ENCODE data around the gene TNFSF4. TPM values are rescaled to one million over a fixed set of nuclear protein-coding genes. Genes with fewer than 3 reads are reported as not detected.
A peak's percentile ranks its signal among the peaks of the same experiment; 100 is the strongest.

TNFSF4 gene
- 1 to 10 TPM in 3 of 4 donors, not detected in 1; 1.1 to 2.5 (median 1.5) TPM for total RNA-seq

DNA sequence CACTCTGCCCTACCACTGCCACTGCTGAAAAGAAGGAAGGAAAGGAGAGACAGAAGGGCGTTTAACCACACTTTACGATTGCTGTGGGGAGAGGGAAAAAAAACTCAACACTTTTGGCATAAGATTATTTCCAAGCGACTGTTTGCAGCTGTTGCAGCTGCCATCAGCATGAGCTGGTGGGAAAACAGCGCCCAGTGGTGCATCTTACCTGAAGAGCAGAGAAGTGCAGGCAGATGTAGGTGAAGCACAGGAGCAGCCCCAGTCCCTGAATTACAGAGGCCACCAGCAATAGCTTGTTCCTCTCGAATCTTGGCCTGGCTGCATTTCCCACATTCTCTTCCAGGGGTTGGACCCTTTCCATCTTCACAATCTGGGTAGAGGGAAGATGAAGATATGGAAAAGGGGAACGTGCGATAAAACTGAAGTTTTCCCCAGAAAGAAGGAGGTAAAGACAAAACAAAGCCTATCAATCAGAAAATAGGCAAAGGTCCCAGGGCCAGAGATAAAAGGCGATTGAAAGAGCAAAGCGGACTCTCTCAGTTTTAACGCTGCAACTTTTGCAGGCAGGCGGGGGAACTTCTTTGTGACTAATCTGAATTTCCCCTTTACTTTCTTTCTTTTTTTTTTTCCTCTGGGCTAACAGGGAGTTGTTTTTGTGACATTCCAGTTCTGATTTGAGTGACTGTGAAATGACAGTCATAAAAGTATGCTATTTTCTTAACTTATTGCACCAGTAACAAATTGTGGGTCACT, at the start of gene TNFSF4:
Gene TNFSF4, minus strand, starts transcription at position 516 of the 753 bp plus-strand sequence. Its CDS starts 155 bp downstream, at position 361.
- Histone ChIP-seq H3K36me3 (no peaks in the 10 kb centered on the region), H3K9me3 (no peaks in the 10 kb centered on the region), H3K27ac (peak within 1 kb of the TSS; percentile 16 to 39), H3K27me3 (no peaks in the 10 kb centered on the region), H3K4me3 (no peak within 1 kb of the TSS), H3K4me1 (no peaks in the 10 kb centered on the region)
- no peak for TF ChIP-seq POLR2A (IDR thresholded peaks at IDR 0.05)
- intact Hi-C loops (cut with DNase I; ENCODE audit: low total_unique reads): no loop called here
- peak in 1 of 2 donors; percentile 36 for DNase-seq

DNA sequence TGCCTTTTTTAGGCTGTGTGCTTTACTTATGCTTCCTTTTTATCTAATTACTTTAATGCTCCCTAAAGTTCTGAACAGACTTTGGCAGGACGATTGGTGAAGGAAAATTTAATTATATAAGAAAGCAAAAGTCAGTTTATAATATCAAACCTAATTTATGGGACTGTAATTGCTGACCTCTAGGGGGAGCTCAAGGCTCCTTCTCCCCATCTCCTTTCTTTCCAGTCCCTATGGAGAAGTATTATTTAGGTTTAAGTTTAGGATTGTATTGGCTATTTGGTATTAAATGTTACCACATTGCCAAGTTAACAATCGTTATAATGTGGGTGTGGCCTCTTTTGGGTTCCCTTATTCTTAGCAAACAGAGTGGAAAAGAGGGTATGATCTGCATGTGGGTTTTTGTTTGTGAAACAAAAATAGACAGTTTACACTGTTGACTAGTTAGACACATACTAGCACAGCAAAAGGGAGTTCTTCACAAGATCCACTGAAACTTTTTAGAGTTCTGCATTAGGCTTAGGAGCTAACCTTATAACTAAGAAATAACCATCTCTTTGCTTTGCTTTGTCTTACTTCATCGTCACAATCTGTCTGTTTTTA, 48.2 kb upstream of the TNFSF4 start:
- Histone ChIP-seq H3K27ac (no peak overlapping the region), H3K4me3 (no peak overlapping the region), H3K27me3 (no peaks in the 10 kb centered on the region), H3K9me3 (peaks cover 0 to 2% of the 10 kb centered on the region in 2 donors), H3K4me1 (no peaks in the 10 kb centered on the region), H3K36me3 (no peaks in the 10 kb centered on the region)
- TF ChIP-seq, protein P1, sequence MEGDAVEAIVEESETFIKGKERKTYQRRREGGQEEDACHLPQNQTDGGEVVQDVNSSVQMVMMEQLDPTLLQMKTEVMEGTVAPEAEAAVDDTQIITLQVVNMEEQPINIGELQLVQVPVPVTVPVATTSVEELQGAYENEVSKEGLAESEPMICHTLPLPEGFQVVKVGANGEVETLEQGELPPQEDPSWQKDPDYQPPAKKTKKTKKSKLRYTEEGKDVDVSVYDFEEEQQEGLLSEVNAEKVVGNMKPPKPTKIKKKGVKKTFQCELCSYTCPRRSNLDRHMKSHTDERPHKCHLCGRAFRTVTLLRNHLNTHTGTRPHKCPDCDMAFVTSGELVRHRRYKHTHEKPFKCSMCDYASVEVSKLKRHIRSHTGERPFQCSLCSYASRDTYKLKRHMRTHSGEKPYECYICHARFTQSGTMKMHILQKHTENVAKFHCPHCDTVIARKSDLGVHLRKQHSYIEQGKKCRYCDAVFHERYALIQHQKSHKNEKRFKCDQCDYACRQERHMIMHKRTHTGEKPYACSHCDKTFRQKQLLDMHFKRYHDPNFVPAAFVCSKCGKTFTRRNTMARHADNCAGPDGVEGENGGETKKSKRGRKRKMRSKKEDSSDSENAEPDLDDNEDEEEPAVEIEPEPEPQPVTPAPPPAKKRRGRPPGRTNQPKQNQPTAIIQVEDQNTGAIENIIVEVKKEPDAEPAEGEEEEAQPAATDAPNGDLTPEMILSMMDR (IDR thresholded peaks at IDR 0.05): peak in 3 of 4 experiments; percentile 7 to 31 (median 10)
- TF ChIP-seq POLR2A (IDR thresholded peaks at IDR 0.05): no peak
- no peak for DNase-seq
- intact Hi-C loops (cut with DNase I; ENCODE audit: low total_unique reads): no loop called here

DNA sequence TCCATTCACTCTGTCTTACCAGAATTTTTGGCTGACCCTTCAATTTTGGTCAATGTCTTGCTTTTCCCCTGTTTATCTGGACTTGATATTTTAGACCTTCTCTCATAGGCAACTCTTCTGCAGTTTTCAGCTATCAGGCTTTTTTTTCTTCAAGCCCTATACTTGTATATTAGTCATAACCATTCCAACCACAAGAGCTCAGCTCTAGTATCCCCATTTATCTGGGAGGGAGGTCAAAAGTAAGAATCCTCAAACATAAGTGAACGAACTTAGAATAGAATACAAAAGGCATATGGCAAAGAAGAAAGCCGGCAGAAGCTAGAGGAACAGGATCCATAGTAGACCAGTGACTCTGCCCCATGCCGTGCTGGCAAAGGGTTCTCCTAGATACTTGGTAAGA, 45.9 kb upstream of the TNFSF4 start:
- Histone ChIP-seq H3K4me1 (no peaks in the 10 kb centered on the region), H3K4me3 (no peak overlapping the region), H3K27ac (no peak overlapping the region), H3K27me3 (no peaks in the 10 kb centered on the region), H3K36me3 (no peaks in the 10 kb centered on the region), H3K9me3 (no peaks in the 10 kb centered on the region)
- TF ChIP-seq POLR2A (IDR thresholded peaks at IDR 0.05): no peak
- TF ChIP-seq, protein P1 (IDR thresholded peaks at IDR 0.05): no peak
- intact Hi-C loops (cut with DNase I; ENCODE audit: low total_unique reads): no loop called here
- no peak for DNase-seq

DNA sequence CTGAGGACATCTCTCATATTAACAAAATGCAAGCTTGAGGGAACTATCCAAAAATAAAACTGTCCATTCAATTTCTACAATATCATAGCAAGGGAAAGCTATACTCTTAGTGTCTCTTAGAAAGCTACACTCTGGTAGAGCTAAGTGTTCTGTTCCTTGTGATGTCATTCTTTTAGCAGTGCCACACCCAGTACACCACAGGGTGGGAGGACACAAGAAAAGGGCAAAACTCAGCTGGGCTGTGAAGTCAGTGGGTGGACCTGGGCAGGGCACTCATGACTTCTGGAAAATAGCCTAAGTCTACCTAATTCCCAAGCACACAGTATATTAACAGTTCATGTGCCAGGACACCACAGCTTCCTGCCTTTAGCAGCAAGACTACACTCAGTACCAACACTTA, 42.2 kb upstream of the TNFSF4 start:
- Histone ChIP-seq H3K27ac (no peak overlapping the region), H3K4me3 (no peak overlapping the region), H3K9me3 (no peaks in the 10 kb centered on the region), H3K4me1 (no peaks in the 10 kb centered on the region), H3K36me3 (no peaks in the 10 kb centered on the region), H3K27me3 (no peaks in the 10 kb centered on the region)
- intact Hi-C loops (cut with DNase I; ENCODE audit: low total_unique reads): no loop called here
- TF ChIP-seq, protein P1 (IDR thresholded peaks at IDR 0.05): no peak
- no peak for TF ChIP-seq POLR2A (IDR thresholded peaks at IDR 0.05)
- DNase-seq: no peak

DNA sequence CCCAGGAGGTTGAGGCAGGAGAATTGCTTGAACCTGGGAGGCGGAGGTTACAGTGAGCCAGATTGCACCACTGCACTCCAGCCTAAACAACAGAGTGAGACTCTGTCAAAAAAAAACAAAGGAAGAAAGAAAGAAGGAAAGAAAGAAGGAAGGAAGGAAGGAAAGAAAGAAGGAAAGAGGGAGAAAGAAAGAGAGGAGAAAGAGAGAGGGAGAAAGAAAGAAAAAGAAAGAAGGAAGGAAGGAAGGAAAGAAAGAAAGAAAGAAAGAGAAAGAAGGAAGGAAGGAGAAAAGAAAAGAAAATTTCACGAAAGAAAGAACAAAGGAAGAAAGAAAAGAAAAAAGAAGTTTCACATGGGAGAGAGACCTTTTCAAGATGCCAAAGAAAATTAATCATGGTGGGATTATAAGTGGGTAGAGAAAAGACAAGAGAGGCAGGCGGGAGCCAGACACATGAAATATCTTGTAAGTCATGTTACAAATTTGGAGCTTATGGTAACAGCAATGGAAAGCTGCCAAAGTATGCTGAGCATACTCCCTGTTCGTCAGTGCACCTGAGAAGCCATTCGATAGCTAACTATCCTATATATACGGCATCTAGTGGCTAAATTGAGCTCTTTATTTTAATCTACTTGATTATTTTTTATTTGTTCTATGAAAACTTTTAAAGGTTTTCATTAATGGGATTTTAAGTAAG, 41.3 kb upstream of the TNFSF4 start:
- H3K27me3 ChIP-seq: no peaks in the 10 kb centered on the region
- H3K4me1 ChIP-seq: no peaks in the 10 kb centered on the region
- no peak overlapping the region for H3K4me3 ChIP-seq
- no peaks in the 10 kb centered on the region for H3K9me3 ChIP-seq
- intact Hi-C loops (cut with DNase I; ENCODE audit: low total_unique reads): no loop called here
- H3K27ac ChIP-seq: no peak overlapping the region
- no peak for DNase-seq
- TF ChIP-seq, protein P1 (IDR thresholded peaks at IDR 0.05): no peak
- TF ChIP-seq POLR2A (IDR thresholded peaks at IDR 0.05): no peak
- no peaks in the 10 kb centered on the region for H3K36me3 ChIP-seq
